Stomach smooth muscle (tissue), 2 donors: ENCODE data around the gene FAF1.

Source experiments
- H3K27ac ChIP-seq: one replicate; pipeline ENCODE4 v1.7.0; 2013; ENCODE audit warnings: mild to moderate bottlenecking, low read length, inconsistent platforms
- H3K27me3 ChIP-seq, 2 donors: one replicate each; pipeline ENCODE4 v1.7.0; 2013; ENCODE audit warnings: low read length in 2 of 2; ENCODE audit not compliant: insufficient read depth in 2 of 2, control insufficient read depth in 1 of 2
- H3K36me3 ChIP-seq, 2 donors: one replicate each; pipeline ENCODE4 v1.7.0; 2013; ENCODE audit warnings: low read length in 2 of 2; ENCODE audit not compliant: control insufficient read depth in 2 of 2, insufficient read depth in 2 of 2
- H3K4me1 ChIP-seq: one replicate; pipeline ENCODE4 v1.7.0; 2013; ENCODE audit warnings: low read length; ENCODE audit not compliant: control insufficient read depth, insufficient read depth
- H3K4me3 ChIP-seq, 2 donors: one replicate each; pipeline ENCODE4 v1.7.0; 2013; ENCODE audit warnings: low read length in 2 of 2
- H3K9ac ChIP-seq, 2 donors: one replicate each; pipeline ENCODE4 v1.7.0; 2013; ENCODE audit warnings: low read length in 2 of 2, mild to moderate bottlenecking in 1 of 2
- H3K9me3 ChIP-seq, 2 donors: one replicate each; pipeline ENCODE4 v1.7.0; 2013; ENCODE audit warnings: low read length in 2 of 2; ENCODE audit not compliant: control insufficient read depth in 2 of 2
- donor health status: healthy.
- donor health status: Pancreatic carcinoma.

Gene FAF1

DNA sequence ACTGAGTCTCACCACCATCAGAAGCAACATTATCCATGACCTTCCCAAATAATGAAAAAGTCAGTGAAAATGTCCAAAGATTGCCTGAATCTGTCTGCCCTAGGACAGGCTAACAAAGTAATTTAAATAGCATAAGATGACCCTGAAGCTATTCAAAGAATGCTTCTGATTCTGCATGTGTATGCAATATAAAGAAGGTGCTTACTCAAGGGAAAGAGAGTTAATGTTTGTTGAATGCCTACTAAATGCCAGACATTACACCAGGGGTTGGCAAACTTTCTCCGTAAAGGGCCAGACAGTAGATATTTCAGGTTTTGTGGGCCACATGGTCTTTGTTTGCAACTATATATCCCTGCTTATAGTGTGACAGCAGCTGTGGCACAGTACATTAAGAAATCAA is 314.9 kb downstream of the FAF1 start:
- no peak overlapping the region for H3K27ac ChIP-seq
- H3K27me3 ChIP-seq, result no peaks in the 10 kb centered on the region
- H3K9ac ChIP-seq, result no peak overlapping the region
- no peaks in the 10 kb centered on the region for H3K4me1 ChIP-seq
- H3K36me3 ChIP-seq, result no peaks in the 10 kb centered on the region
- H3K9me3 ChIP-seq, result no peaks in the 10 kb centered on the region
- no peak overlapping the region for H3K4me3 ChIP-seq

DNA sequence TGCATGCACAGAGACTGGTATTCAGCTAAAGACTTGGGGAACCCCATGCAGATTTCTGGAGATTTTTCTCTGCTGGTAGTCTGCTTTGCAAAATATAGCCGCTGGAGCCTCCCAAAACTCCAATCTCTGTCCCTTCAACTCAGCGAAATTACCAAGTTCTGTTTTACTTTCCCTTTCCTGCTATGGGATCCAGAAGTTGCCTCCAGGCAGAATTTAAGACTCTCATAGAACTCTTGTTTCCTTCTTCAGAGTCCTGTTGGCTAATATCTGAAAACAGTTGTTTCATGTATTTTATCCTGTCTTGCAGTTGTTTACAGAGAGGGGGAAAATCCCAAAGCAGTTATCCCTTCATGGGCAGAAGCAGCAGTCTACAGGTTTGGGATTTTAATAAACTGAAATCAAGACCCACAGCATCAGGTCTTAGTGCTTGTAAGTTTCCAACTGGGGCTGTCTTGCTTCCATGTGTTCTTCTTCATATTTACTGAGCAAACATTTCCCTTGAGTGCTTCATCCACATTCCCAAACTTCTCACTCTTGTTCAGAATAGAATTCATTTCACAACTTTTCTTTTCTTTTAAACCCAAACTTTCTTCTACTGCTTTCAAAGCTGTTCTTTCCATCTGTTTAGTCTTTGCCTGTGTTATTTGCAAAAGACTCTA is 315.5 kb downstream of the FAF1 start:
- Histone ChIP-seq H3K9ac (peak overlapping the region in 1 of 2 donors; percentile 10), H3K36me3 (no peaks in the 10 kb centered on the region), H3K4me1 (no peaks in the 10 kb centered on the region), H3K9me3 (no peaks in the 10 kb centered on the region), H3K27ac (no peak overlapping the region), H3K27me3 (no peaks in the 10 kb centered on the region), H3K4me3 (peak overlapping the region; percentile 24 to 64)

GRCh38 chr1:50637460-50637859 is 322.6 kb downstream of the FAF1 start:
- Histone ChIP-seq H3K9me3 (no peaks in the 10 kb centered on the region), H3K27me3 (no peaks in the 10 kb centered on the region), H3K27ac (no peak overlapping the region), H3K4me3 (no peak overlapping the region), H3K9ac (no peak overlapping the region), H3K4me1 (no peaks in the 10 kb centered on the region), H3K36me3 (no peaks in the 10 kb centered on the region)

DNA sequence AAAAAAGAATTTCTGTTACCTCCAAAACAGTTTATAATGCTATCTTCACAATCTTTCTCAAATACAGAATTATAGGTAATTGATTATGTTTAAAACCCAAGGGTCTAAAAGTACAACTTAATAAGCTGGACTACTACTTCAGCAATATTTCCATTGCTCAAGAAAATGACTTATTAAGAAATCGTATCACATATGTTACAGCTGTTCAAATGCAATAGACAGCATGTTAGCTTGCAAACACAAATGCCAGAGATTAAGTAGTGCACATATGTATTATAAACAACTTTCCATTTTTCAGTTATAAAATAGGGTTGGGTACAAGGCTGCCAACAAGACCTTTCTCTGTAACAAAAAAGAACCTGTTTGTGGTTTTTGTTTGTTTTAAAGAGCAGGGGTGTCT is 325.8 kb downstream of the FAF1 start:
- H3K9ac ChIP-seq, result no peak overlapping the region
- H3K4me3 ChIP-seq, result no peak overlapping the region
- no peaks in the 10 kb centered on the region for H3K9me3 ChIP-seq
- H3K4me1 ChIP-seq, result no peaks in the 10 kb centered on the region
- H3K36me3 ChIP-seq, result no peaks in the 10 kb centered on the region
- H3K27ac ChIP-seq, result no peak overlapping the region
- no peaks in the 10 kb centered on the region for H3K27me3 ChIP-seq

DNA sequence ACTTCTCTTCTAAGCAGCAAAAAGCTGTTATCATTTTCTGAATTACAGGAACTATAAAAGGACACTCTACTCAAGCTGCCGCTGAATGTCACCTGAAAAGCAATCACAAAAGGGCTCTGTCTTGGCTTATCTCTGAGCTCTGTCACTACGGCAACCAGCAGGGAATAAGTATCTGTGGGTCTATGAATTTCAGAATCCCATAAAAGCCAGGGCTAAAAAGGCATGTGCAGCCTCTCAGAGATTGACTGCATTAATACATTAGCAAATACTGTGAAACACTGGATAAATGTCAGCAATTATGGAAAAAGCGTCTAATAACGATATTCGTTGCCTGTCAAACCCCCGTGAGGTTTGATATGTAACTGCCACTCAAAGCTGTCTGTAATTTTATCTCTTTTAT is 326.6 kb downstream of the FAF1 start:
- no peak overlapping the region for H3K27ac ChIP-seq
- no peaks in the 10 kb centered on the region for H3K4me1 ChIP-seq
- H3K36me3 ChIP-seq, result no peaks in the 10 kb centered on the region
- H3K27me3 ChIP-seq, result no peaks in the 10 kb centered on the region
- no peak overlapping the region for H3K4me3 ChIP-seq
- no peak overlapping the region for H3K9ac ChIP-seq
- H3K9me3 ChIP-seq, result no peaks in the 10 kb centered on the region

GRCh38 chr1:50631161-50631560 is 328.9 kb downstream of the FAF1 start:
- no peaks in the 10 kb centered on the region for H3K9me3 ChIP-seq
- H3K9ac ChIP-seq, result no peak overlapping the region
- H3K27ac ChIP-seq, result no peak overlapping the region

DNA sequence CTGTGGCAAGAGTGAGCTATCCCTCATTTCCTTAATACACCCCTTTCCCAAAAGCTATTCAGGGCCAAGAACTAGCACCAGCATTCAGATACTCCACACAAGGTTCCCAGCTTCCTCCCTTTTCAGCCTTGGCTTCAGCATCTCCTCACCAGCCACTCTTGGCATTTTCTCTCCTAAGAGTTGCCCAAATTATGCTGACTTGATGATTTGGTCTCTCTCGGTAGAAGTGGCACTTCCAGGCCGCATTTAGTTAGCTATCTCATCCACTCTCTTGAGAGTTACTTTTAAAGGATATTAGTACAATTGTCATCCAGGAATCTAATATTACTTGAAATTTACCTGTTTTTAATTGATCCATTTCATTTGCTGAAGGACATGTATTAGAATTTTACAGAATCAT is 337.8 kb downstream of the FAF1 start:
- Histone ChIP-seq H3K4me3 (no peak overlapping the region), H3K9ac (no peak overlapping the region), H3K27ac (no peak overlapping the region), H3K9me3 (no peaks in the 10 kb centered on the region), H3K4me1 (no peaks in the 10 kb centered on the region), H3K27me3 (no peaks in the 10 kb centered on the region), H3K36me3 (no peaks in the 10 kb centered on the region)

More at GRCh38 chr1:50631161-50631560, 328.9 kb downstream of the FAF1 start:
- no peak overlapping the region for H3K4me3 ChIP-seq
- H3K36me3 ChIP-seq, result no peaks in the 10 kb centered on the region
- H3K27me3 ChIP-seq, result no peaks in the 10 kb centered on the region
- H3K4me1 ChIP-seq, result no peaks in the 10 kb centered on the region

DNA sequence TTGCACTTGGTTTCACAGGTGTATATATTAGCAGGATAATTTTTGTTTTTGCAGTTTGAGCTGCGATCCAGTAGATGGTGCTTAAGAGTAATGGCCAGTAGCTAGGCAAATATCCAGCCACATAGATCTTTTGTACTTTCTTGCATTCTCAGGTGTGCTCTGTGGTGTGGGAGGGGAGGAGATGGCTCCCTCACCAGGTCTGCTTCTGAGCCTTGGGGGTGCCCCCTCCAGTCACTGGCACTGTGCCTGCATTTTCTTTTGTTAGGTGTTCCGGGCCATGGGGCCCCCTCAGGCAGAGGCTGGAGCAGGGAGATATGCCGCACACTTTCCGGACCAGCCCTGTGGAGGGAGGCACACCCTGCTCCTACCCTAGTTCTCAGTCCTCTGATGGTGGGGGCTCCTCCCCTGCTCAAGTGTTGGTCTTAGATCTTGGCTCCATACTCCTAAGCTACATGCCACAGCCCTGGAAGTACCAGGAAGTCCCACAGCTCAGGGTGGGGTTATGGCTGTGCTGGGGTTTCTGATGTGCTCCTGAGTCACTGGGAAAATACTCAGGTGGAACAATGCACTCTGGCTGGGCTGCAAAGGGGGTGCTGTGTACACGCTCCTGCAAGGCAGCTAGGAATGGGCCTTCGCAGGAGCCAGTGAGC is 339.3 kb downstream of the FAF1 start:
- Histone ChIP-seq H3K27ac (no peak overlapping the region), H3K9me3 (no peaks in the 10 kb centered on the region), H3K4me1 (no peaks in the 10 kb centered on the region), H3K9ac (no peak overlapping the region), H3K36me3 (no peaks in the 10 kb centered on the region), H3K4me3 (no peak overlapping the region), H3K27me3 (no peaks in the 10 kb centered on the region)

GRCh38 chr1:50615036-50615750 is 344.9 kb downstream of the FAF1 start:
- Histone ChIP-seq H3K4me1 (no peaks in the 10 kb centered on the region), H3K9ac (no peak overlapping the region), H3K27ac (no peak overlapping the region), H3K27me3 (no peaks in the 10 kb centered on the region), H3K36me3 (no peaks in the 10 kb centered on the region), H3K9me3 (no peaks in the 10 kb centered on the region), H3K4me3 (no peak overlapping the region)

DNA sequence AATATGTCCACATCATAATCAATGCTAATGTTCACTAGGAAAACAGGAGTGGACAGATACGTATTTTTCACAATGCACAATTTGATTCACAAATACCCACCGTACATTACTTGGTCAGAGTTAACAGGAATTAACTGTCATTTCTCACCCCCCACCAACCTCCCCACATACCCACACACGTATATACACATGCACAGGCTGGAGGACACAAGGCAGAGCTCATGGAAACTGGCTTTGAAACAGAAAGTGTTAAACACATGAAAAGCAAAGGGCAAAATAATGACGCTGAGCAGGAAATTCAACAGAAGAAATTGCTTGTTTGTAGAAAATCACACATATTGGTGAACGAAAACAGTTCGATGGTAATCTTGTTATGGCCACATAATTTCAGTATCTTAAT is 348.4 kb downstream of the FAF1 start:
- Histone ChIP-seq H3K27ac (no peak overlapping the region), H3K4me3 (no peak overlapping the region), H3K9ac (no peak overlapping the region)

GRCh38 chr1:50610563-50610962 is 349.5 kb downstream of the FAF1 start:
- no peak overlapping the region for H3K27ac ChIP-seq

More for the DNA sequence above, 348.4 kb downstream of the FAF1 start:
- H3K9me3 ChIP-seq, result no peaks in the 10 kb centered on the region
- H3K4me1 ChIP-seq, result no peaks in the 10 kb centered on the region
- H3K27me3 ChIP-seq, result no peaks in the 10 kb centered on the region
- H3K36me3 ChIP-seq, result peaks cover 0 to 3% of the 10 kb centered on the region in 2 donors

More at GRCh38 chr1:50610563-50610962, 349.5 kb downstream of the FAF1 start:
- Histone ChIP-seq H3K4me3 (no peak overlapping the region), H3K9me3 (no peaks in the 10 kb centered on the region), H3K36me3 (peaks cover 0 to 3% of the 10 kb centered on the region in 2 donors), H3K27me3 (no peaks in the 10 kb centered on the region), H3K9ac (no peak overlapping the region), H3K4me1 (no peaks in the 10 kb centered on the region)
